GM23338 (cell line): ENCODE results near the gene PPIP5K2.

Source experiments
- CTCF ChIP-seq, 2 experiments: fragments of 200-600 bp in 1 of 2; sonication (generic) in 1 of 2; conservative IDR thresholded peaks; 2 replicates each; pipeline versions ENCODE4 v1.5.1 to v1.6.1; 2016 to 2017; ENCODE audit warnings: antibody characterized with exemption in 2 of 2, low read depth in 2 of 2, mild to moderate bottlenecking in 2 of 2, moderate library complexity in 1 of 2
- EZH2 ChIP-seq: fragments of 200-600 bp; sonication (generic); IDR thresholded peaks from one replicate; pipeline ENCODE4 v1.8.0; 2017; ENCODE audit warnings: antibody characterized with exemption, mild to moderate bottlenecking, low read depth; ENCODE audit not compliant: unreplicated experiment
- EZH2phosphoT487 ChIP-seq: fragments of 200-600 bp; sonication (generic); IDR thresholded peaks from one replicate; pipeline ENCODE4 v1.8.1; 2018; ENCODE audit warnings: antibody characterized with exemption; ENCODE audit not compliant: unreplicated experiment
- JUNB ChIP-seq: IDR thresholded peaks from one replicate; pipeline ENCODE4 v1.6.1; 2016; ENCODE audit warnings: antibody characterized with exemption; ENCODE audit not compliant: unreplicated experiment
- NANOG ChIP-seq: IDR thresholded peaks from 2 replicates; pipeline ENCODE4 v1.6.1; 2016; ENCODE audit warnings: antibody characterized with exemption, borderline replicate concordance
- POLR2AphosphoS5 ChIP-seq: IDR thresholded peaks from 2 replicates; pipeline ENCODE4 v1.6.1; 2016; ENCODE audit warnings: antibody characterized with exemption, low read depth
- REST ChIP-seq: IDR thresholded peaks from one replicate; pipeline ENCODE4 v1.6.1; 2018; ENCODE audit warnings: antibody characterized with exemption; ENCODE audit not compliant: unreplicated experiment
- TF ChIP-seq, protein P1 (sequence below): IDR thresholded peaks from 2 replicates; pipeline ENCODE4 v1.6.1; 2016; ENCODE audit warnings: antibody characterized with exemption

DNA sequence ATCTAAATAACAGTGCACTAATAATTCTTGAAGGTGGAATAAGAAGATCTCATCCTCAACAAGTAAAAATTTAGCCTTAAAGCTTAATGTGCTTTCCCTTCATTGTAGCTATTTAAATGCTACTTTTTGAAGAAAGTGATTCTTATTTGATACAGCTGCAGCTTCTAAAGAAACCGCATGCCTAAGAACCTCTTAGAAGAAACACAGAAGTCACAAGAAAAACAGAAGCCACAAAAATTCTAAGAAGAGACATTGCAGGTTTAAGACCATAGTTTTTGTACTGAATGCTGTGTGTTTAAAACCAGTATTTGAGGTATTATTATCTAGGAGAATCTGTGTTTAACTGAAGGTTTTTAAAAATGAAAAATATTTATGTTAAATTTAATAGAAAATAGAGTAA lies 68.3 kb downstream of the PPIP5K2 start:
- TF ChIP-seq JUNB (no peak), POLR2AphosphoS5 (no peak), CTCF (conservative IDR thresholded peaks at IDR 0.05; ENCODE audit: low read depth in 2 of 2) (no peak), EZH2 (no peak), REST (no peak), EZH2phosphoT487 (no peak), NANOG (no peak)
- TF ChIP-seq, protein P1, sequence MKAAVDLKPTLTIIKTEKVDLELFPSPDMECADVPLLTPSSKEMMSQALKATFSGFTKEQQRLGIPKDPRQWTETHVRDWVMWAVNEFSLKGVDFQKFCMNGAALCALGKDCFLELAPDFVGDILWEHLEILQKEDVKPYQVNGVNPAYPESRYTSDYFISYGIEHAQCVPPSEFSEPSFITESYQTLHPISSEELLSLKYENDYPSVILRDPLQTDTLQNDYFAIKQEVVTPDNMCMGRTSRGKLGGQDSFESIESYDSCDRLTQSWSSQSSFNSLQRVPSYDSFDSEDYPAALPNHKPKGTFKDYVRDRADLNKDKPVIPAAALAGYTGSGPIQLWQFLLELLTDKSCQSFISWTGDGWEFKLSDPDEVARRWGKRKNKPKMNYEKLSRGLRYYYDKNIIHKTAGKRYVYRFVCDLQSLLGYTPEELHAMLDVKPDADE: no peak
